Measurements from ENCODE around the gene FBXW2. TPM values are rescaled to one million over a fixed set of nuclear protein-coding genes. Genes with fewer than 3 reads are reported as not detected.
A peak's percentile ranks its signal among the peaks of the same experiment; 100 is the strongest.

FBXW2 gene
- polyA plus RNA-seq, 1 experiment = 69.0 TPM

DNA sequence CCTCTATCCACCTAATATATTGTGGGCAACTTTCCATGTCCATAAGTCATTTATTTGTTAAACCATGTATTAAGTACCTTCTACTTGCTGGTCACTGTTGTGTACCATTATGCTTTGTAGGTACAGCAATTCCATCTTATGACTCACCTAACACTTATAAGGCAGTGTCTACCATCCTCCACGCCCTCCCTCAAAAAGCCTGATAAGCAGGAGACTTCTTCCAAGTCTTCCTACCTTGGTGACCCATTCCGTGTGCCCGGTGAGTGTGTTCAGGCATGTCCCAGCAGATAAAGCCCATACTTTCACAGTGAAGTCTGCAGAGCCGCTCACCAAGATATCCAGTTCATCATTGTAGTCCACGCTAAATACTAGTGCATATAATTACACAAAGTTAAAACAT is 17.4 kb downstream of the FBXW2 start:
- TF ChIP-seq, protein P1, sequence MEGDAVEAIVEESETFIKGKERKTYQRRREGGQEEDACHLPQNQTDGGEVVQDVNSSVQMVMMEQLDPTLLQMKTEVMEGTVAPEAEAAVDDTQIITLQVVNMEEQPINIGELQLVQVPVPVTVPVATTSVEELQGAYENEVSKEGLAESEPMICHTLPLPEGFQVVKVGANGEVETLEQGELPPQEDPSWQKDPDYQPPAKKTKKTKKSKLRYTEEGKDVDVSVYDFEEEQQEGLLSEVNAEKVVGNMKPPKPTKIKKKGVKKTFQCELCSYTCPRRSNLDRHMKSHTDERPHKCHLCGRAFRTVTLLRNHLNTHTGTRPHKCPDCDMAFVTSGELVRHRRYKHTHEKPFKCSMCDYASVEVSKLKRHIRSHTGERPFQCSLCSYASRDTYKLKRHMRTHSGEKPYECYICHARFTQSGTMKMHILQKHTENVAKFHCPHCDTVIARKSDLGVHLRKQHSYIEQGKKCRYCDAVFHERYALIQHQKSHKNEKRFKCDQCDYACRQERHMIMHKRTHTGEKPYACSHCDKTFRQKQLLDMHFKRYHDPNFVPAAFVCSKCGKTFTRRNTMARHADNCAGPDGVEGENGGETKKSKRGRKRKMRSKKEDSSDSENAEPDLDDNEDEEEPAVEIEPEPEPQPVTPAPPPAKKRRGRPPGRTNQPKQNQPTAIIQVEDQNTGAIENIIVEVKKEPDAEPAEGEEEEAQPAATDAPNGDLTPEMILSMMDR (IDR thresholded peaks at IDR 0.05; ENCODE audit: low read depth, low read length) = no peak
- Histone ChIP-seq H3K27me3 (ENCODE audit: control insufficient read depth, insufficient read depth, low read length) (no peaks in the 10 kb centered on the region), H3K9me3 (ENCODE audit: control insufficient read depth, insufficient read depth, low read length) (no peaks in the 10 kb centered on the region), H3K27ac (ENCODE audit: low read depth, low read length) (no peak overlapping the region), H3K4me3 (ENCODE audit: low read depth, low read length) (no peak overlapping the region)
- DNase-seq (ENCODE audit: low read depth, low spot score) = no peak
- ChIA-PET POLR2A (no interaction called here), CTCF (interaction anchor here (2.5 kb wide), 1 partner anchor 20 kb away, joined by 7 read pairs; no protein-coding TSS in a partner anchor)

DNA sequence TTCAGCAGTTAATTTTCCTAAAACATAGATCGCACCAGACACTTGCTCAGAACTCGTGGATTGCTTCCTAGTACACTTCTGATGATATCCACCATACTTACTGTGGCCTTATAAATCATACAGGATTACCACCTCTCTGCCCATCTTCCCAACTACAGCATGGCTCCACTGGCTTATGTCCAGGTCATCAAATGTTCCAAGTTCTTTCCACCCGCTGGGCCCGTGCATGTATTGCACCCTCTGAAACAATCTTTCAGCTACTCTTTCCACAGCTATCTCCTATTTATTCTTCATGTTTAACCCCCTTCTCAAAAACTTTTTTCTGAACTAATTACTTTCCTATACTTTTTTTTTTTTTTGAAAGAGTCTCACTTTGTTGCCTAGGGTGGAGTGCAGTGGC is 18.5 kb downstream of the FBXW2 start:
- CTCF ChIA-PET = interaction anchor here (1.1 kb wide), 1 partner anchor 155 kb away, joined by 4 read pairs; no protein-coding TSS in a partner anchor
- no peak overlapping the region for H3K27ac ChIP-seq (ENCODE audit: low read depth, low read length)
- H3K9me3 ChIP-seq (ENCODE audit: control insufficient read depth, insufficient read depth, low read length) = no peaks in the 10 kb centered on the region
- no peak for DNase-seq (ENCODE audit: low read depth, low spot score)
- TF ChIP-seq, protein P1 (IDR thresholded peaks at IDR 0.05; ENCODE audit: low read depth, low read length) = 0 out of 2 replicates have a peak, but pooled peaks have one; percentile 5
- POLR2A ChIA-PET = no interaction called here
- H3K27me3 ChIP-seq (ENCODE audit: control insufficient read depth, insufficient read depth, low read length) = no peaks in the 10 kb centered on the region
- H3K4me3 ChIP-seq (ENCODE audit: low read depth, low read length) = no peak overlapping the region

DNA sequence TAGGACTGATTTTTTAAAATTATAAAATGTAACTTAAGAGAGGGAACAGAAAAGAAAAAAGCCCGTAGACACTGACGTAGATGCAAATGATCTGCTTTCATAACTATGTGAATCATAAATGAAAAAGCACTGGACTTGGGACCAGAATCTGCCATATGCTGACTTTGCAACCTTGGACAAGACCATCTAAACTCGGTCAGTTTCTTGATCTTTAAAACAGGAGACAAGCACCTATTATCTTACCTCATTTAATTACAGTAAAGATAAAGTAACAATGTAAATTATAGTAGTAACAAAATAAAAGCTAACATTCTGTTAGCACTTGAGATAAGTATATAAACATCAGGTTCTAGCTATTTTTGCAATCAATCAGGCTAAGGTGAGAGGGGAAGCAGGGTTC is 20.0 kb downstream of the FBXW2 start:
- no peaks in the 10 kb centered on the region for H3K27me3 ChIP-seq (ENCODE audit: control insufficient read depth, insufficient read depth, low read length)
- no peak overlapping the region for H3K4me3 ChIP-seq (ENCODE audit: low read depth, low read length)
- TF ChIP-seq, protein P1 (IDR thresholded peaks at IDR 0.05; ENCODE audit: low read depth, low read length) = no peak
- ChIA-PET CTCF (interaction anchor here (1.0 to 2.0 kb wide), 5 partner anchors 10 to 53 kb away, joined by 3 to 9 read pairs (median 4); no protein-coding TSS in a partner anchor), POLR2A (interaction anchor here (0.6 to 1.0 kb wide), 2 partner anchors 20 to 43 kb away, joined by 3 to 5 read pairs; partner anchors contain the start of gene FBXW2)
- H3K27ac ChIP-seq (ENCODE audit: low read depth, low read length) = no peak overlapping the region
- DNase-seq (ENCODE audit: low read depth, low spot score) = no peak
- H3K9me3 ChIP-seq (ENCODE audit: control insufficient read depth, insufficient read depth, low read length) = no peaks in the 10 kb centered on the region

DNA sequence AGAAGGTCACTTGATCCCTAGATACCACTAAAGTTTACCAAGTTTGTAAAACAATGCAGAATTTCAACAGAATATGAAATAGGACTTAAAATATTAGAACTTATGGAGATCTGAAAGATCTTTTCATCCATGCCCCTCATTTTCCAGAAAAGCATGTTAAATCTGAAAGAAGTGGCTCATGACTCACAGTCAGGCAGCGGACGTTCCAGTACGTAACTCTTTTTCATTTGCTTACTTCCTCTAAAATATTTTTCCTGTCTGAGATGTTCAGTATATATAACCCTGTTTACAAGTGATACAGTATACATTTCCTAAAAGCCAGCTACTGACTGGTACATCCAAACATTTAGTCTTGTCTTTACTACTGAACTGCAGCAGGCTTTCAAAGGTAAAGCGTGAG is 22.3 kb downstream of the FBXW2 start:
- TF ChIP-seq, protein P1 (IDR thresholded peaks at IDR 0.05; ENCODE audit: low read depth, low read length) = no peak
- POLR2A ChIA-PET = no interaction called here
- CTCF ChIA-PET = interaction anchor here (0.5 kb wide), 1 partner anchor 142 kb away, joined by 3 read pairs; no protein-coding TSS in a partner anchor
- Histone ChIP-seq H3K27me3 (ENCODE audit: control insufficient read depth, insufficient read depth, low read length) (no peaks in the 10 kb centered on the region), H3K4me3 (ENCODE audit: low read depth, low read length) (no peak overlapping the region), H3K9me3 (ENCODE audit: control insufficient read depth, insufficient read depth, low read length) (no peaks in the 10 kb centered on the region), H3K27ac (ENCODE audit: low read depth, low read length) (no peak overlapping the region)
- DNase-seq (ENCODE audit: low read depth, low spot score) = no peak

DNA sequence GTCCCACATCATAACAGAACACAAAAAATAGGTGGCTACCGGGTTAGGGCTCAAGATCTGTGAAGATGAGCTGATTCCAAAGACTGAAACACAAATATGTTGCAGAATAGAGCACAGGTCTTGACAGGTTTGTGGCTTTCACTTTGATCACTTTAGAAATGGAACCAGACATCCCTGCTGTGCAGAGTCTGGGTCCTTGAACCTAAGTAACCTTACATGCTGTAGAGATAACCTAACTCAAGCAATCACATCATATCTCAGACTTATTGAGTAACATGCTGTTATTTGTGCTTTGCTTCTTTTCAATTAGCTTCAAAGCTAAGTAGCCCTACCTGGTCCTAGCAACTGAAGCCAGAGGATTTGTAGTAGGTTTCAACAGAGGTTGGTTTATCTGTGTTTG is 24.3 kb downstream of the FBXW2 start:
- H3K4me3 ChIP-seq (ENCODE audit: low read depth, low read length) = no peak overlapping the region
- no peaks in the 10 kb centered on the region for H3K9me3 ChIP-seq (ENCODE audit: control insufficient read depth, insufficient read depth, low read length)
- H3K27ac ChIP-seq (ENCODE audit: low read depth, low read length) = no peak overlapping the region
- TF ChIP-seq, protein P1 (IDR thresholded peaks at IDR 0.05; ENCODE audit: low read depth, low read length) = no peak
- no peak for DNase-seq (ENCODE audit: low read depth, low spot score)
- ChIA-PET POLR2A (no interaction called here), CTCF (interaction anchor here (1.5 to 4.6 kb wide), 2 partner anchors 13 to 149 kb away, joined by 3 to 21 read pairs; no protein-coding TSS in a partner anchor)
- no peaks in the 10 kb centered on the region for H3K27me3 ChIP-seq (ENCODE audit: control insufficient read depth, insufficient read depth, low read length)

All from AG04450 (cell line).